ENCODE data around the gene LINGO1. TPM values are rescaled to one million over a fixed set of nuclear protein-coding genes. Genes with fewer than 3 reads are reported as not detected.

LINGO1 gene
- total RNA-seq, 4 donors from 2014 or later = 0.13 to 0.87 (median 0.35) TPM

DNA sequence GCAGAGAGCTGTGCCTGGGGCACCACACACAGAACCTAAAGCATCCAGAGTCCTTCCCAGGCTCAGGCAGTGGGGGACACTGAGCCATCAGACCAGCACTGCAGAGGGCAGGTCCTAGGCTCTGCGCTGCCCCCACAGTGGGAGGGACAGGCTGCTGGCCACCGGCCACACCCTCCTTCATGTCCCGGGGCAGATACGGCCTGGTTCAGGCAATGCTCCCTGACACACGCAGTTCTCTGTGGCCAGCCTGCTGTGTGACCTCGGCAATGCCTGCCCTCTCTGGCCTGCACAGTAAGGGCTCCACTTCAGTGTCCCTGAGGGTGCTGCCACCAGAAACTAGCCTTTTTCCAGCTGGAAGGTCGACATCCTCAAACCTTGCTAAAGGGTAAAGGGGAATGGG lies 12.4 kb downstream of the LINGO1 start:
- WGBS, 2 donors (ENCODE audit: low coverage in 1 of 2) = no CpG with 5 or more reads among the region's 7 CpGs
- Histone ChIP-seq H3K4me3 (no peak overlapping the region), H3K9me3 (no peaks in the 10 kb centered on the region), H3K27me3 (no peaks in the 10 kb centered on the region), H3K27ac (no peak overlapping the region), H3K36me3 (no peaks in the 10 kb centered on the region), H3K4me1 (no peaks in the 10 kb centered on the region)
- TF ChIP-seq POLR2AphosphoS5 (IDR thresholded peaks at IDR 0.05) (no peak), POLR2A (IDR thresholded peaks at IDR 0.05) (no peak), EP300 (IDR thresholded peaks at IDR 0.05) (no peak)
- TF ChIP-seq, protein P1, sequence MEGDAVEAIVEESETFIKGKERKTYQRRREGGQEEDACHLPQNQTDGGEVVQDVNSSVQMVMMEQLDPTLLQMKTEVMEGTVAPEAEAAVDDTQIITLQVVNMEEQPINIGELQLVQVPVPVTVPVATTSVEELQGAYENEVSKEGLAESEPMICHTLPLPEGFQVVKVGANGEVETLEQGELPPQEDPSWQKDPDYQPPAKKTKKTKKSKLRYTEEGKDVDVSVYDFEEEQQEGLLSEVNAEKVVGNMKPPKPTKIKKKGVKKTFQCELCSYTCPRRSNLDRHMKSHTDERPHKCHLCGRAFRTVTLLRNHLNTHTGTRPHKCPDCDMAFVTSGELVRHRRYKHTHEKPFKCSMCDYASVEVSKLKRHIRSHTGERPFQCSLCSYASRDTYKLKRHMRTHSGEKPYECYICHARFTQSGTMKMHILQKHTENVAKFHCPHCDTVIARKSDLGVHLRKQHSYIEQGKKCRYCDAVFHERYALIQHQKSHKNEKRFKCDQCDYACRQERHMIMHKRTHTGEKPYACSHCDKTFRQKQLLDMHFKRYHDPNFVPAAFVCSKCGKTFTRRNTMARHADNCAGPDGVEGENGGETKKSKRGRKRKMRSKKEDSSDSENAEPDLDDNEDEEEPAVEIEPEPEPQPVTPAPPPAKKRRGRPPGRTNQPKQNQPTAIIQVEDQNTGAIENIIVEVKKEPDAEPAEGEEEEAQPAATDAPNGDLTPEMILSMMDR (IDR thresholded peaks at IDR 0.05) = no peak
- ATAC-seq = no peak

DNA sequence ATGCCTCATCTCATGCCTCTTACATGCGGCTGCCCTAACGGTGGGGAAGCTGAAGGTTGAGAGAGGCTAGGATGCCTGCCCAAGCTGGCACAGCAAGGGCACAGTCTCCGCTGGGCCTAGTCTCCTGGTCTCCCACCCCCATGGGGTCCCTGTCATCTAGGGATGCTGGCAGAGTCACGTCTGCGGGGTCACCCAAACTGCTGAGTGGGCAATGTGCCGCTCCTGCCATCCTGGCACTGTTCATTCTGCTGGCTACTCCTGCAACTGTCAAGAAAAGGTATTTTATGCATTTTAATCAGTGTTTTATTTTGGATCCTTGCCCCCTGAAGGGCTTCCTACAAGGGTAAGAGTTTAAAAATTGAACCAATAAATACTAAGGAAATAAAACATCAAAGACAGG lies 12.8 kb downstream of the LINGO1 start:
- Histone ChIP-seq H3K9me3 (no peaks in the 10 kb centered on the region), H3K36me3 (no peaks in the 10 kb centered on the region), H3K27ac (no peak overlapping the region), H3K27me3 (no peaks in the 10 kb centered on the region), H3K4me3 (no peak overlapping the region), H3K4me1 (no peaks in the 10 kb centered on the region)
- ATAC-seq = no peak
- 83% methylated on average over 4 of the region's 6 CpGs; no CpG with 5 or more reads in 1 of the 2 donors for whole genome bisulfite sequencing, 2 donors (ENCODE audit: low coverage in 1 of 2)
- TF ChIP-seq POLR2AphosphoS5 (IDR thresholded peaks at IDR 0.05) = no peak
- TF ChIP-seq, protein P1 (IDR thresholded peaks at IDR 0.05) = no peak
- no peak for TF ChIP-seq EP300 (IDR thresholded peaks at IDR 0.05)
- no peak for TF ChIP-seq POLR2A (IDR thresholded peaks at IDR 0.05)

DNA sequence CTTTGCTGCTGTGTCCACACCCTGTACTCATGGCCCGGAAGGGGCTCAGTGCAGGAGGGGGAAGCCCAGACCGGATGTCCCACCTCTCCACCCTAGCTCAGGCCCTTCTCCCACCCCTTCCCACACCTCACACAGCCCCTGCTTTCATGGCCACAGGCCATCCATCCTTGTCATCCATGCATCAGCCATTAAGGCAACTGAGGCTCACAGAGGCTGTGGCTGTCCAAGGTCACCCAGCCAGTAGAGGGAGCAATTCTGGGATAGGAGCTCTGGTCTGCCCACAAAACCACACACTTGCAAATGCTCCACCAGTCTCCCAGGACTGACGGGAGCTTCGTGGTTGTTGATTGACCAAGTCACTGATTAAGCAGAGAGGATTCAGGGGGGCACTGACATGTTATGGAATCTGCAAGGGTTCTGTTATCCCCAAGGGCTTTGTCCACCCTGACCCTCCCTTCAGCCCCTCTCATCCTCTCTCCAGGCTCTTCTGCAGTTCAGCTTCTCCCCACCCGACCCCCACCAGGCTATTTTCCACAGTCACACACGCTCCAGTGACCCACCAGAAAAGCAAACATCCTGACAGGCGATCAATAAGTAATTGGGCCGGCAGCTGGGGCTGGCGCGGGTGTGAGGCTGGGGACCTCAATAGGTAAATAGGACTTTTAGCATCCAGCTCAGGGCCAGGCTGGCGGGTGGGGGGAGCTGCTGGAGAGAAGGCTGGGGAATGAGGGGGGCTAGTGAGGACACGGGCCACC lies 15.1 kb downstream of the LINGO1 start:
- WGBS, 2 donors (ENCODE audit: low coverage in 1 of 2) = 73 to 74% methylated on average over 5 to 7 of the region's 12 CpGs
- Histone ChIP-seq H3K36me3 (no peaks in the 10 kb centered on the region), H3K4me1 (no peaks in the 10 kb centered on the region), H3K9me3 (no peaks in the 10 kb centered on the region), H3K4me3 (no peak overlapping the region), H3K27me3 (peaks cover 8% of the 10 kb centered on the region), H3K27ac (no peak overlapping the region)
- TF ChIP-seq POLR2AphosphoS5 (IDR thresholded peaks at IDR 0.05) = no peak
- TF ChIP-seq, protein P1 (IDR thresholded peaks at IDR 0.05) = no peak
- TF ChIP-seq POLR2A (IDR thresholded peaks at IDR 0.05) = no peak
- ATAC-seq = no peak

DNA sequence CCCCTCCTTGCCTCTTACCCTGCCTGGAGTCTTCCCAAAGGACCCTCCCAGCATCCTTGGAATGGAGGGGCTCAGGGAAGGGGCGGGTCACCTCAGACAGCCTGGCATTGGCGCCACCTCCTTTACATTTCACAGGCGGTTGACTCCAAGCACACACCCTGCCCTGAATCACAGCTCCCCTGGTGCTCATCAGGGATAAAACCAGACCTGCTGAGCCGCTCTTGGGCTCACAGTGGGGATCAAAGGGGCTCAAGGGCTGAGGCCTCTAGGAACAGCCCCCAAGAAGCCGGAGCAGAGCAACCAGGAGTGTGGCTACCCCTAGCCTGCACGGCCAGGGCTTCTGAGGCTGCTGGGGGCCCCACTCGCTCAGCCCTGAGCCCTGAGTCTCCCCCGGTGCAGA lies 16.6 kb downstream of the LINGO1 start:
- no peak overlapping the region for H3K27ac ChIP-seq
- no peak overlapping the region for H3K4me3 ChIP-seq
- H3K36me3 ChIP-seq = no peaks in the 10 kb centered on the region
- H3K9me3 ChIP-seq = no peaks in the 10 kb centered on the region
- no CpG with 5 or more reads among the region's 8 CpGs for WGBS, 2 donors (ENCODE audit: low coverage in 1 of 2)
- peaks cover 19% of the 10 kb centered on the region for H3K27me3 ChIP-seq
- ATAC-seq = no peak
- H3K4me1 ChIP-seq = no peaks in the 10 kb centered on the region
- no peak for TF ChIP-seq POLR2AphosphoS5 (IDR thresholded peaks at IDR 0.05)
- no peak for TF ChIP-seq EP300 (IDR thresholded peaks at IDR 0.05)
- TF ChIP-seq, protein P1 (IDR thresholded peaks at IDR 0.05) = no peak
- no peak for TF ChIP-seq POLR2A (IDR thresholded peaks at IDR 0.05)

DNA sequence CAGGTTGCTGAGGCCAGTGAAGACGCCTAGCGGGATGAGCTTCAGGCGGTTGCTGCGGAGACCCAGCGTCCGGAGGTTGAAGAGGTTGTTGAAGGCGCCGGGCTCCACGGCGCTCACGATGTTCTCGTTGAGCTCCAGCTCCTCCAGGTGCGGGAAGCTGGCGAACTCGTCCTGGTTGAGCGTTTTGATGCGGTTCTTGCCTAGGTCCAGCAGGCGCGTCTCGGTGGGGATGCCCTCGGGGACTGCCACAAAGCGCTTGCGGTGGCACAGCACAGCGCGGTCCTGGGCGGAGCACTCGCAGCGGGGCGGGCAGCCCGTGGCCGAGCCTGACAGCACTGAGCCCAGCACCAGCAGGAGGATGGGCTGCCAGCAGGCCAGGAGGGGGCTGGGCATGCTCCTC lies 17.2 kb downstream of the LINGO1 start:
- Histone ChIP-seq H3K9me3 (no peaks in the 10 kb centered on the region), H3K27ac (no peak overlapping the region), H3K36me3 (no peaks in the 10 kb centered on the region), H3K27me3 (peaks cover 22% of the 10 kb centered on the region), H3K4me3 (no peak overlapping the region), H3K4me1 (no peaks in the 10 kb centered on the region)
- ATAC-seq = no peak
- WGBS, 2 donors (ENCODE audit: low coverage in 1 of 2) = 85% methylated on average over 4 of the region's 31 CpGs; no CpG with 5 or more reads in 1 of the 2 donors
- TF ChIP-seq, protein P1 (IDR thresholded peaks at IDR 0.05) = no peak
- TF ChIP-seq EP300 (IDR thresholded peaks at IDR 0.05) = no peak
- TF ChIP-seq POLR2AphosphoS5 (IDR thresholded peaks at IDR 0.05) = no peak
- no peak for TF ChIP-seq POLR2A (IDR thresholded peaks at IDR 0.05)
